ENCODE data around the gene TADA3.

TADA3 gene

DNA sequence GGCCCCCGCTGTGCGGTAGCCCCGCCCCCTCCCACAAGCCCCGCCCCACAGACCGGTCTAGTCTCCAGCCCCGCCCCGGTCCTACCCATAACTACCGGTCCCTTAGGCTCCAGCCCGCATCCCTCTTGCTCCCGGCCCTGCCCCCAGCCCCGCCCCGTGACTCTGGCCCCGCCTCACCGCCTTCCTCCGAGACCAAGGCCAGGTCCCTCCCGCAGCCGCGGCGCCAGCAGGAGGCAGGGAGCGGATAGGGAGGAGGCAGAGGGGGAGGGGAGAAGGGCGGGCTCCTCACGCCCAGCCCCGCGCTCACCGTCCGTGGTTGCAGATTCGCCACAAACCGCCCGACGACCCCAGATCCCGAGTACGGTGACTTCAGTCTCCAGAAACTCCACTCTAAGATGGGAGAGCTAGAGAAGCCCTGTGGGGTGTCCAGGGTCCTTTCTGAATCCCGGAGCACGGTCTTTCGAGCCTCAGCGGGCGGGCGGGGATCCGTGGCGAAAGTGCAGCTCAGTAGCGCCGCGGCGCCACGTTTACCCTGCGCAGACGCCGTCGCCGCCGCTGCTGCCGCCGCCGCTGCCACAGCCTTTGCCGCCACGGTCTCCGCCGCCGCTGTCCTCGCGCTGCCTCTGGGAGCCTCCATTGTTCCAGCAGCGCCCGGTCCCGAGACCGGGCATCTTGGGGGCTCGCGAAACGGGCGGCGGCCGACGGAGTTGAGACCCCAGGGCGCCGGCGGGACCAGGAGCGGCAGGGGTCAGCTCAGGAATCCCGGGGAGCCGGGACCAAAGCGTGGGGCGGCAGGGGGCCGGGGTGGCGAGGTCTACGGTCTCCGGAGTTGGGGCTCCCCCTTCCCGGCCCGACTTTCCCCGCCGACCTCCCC, 60.8 kb downstream of the TADA3 start, which contains the start of gene BRPF1:
BRPF1 (plus strand) TSS at position 530 of the 874 bp plus-strand sequence. CDS start 2,406 bp downstream, outside the sequence.
- H3K36me3 Mint-ChIP-seq (ENCODE audit: low read depth): peaks cover 27% of the 10 kb centered on the region
- H3K4me3 Mint-ChIP-seq: peak within 1 kb of the TSS; percentile 92
- peak; percentile 100 for DNase-seq
- TF ChIP-seq, protein P1, sequence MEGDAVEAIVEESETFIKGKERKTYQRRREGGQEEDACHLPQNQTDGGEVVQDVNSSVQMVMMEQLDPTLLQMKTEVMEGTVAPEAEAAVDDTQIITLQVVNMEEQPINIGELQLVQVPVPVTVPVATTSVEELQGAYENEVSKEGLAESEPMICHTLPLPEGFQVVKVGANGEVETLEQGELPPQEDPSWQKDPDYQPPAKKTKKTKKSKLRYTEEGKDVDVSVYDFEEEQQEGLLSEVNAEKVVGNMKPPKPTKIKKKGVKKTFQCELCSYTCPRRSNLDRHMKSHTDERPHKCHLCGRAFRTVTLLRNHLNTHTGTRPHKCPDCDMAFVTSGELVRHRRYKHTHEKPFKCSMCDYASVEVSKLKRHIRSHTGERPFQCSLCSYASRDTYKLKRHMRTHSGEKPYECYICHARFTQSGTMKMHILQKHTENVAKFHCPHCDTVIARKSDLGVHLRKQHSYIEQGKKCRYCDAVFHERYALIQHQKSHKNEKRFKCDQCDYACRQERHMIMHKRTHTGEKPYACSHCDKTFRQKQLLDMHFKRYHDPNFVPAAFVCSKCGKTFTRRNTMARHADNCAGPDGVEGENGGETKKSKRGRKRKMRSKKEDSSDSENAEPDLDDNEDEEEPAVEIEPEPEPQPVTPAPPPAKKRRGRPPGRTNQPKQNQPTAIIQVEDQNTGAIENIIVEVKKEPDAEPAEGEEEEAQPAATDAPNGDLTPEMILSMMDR (IDR thresholded peaks at IDR 0.05): no peak
- peak within 1 kb of the TSS; percentile 100 for H3K27ac Mint-ChIP-seq
- no peaks in the 10 kb centered on the region for H3K9me3 Mint-ChIP-seq
- peaks cover 13% of the 10 kb centered on the region for H3K27me3 Mint-ChIP-seq (ENCODE audit: low read depth, poor library complexity)
- peaks cover 32% of the 10 kb centered on the region for H3K4me1 Mint-ChIP-seq

DNA sequence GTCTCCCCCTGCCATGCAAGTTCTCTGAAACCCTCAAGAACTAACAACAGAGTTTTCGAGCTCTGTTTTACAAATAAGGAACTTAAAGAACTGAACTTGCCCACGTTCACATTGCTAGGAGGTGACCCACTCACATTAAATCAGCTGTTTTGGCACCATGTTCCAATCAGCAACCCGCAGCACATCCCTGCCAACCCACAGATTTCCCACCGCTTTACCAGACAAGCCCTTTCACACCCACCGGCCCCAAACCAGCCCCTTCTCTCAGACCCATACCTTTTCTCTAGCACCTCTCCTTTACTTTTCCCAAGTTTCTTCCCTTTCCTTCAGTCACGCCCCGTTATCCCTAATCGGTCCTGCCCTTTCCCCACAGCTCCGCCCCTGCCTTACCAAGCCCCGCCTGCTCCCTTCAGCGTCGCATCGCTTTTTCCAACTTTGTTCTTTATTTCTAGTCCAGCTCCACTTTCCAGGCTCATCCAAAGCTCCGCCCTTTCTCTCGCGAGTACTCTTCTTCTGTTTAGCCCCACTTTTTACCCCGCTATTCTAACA, 61.5 kb downstream of the TADA3 start:
- TF ChIP-seq, protein P1 (IDR thresholded peaks at IDR 0.05): no peak
- H3K36me3 Mint-ChIP-seq (ENCODE audit: low read depth): peaks cover 23% of the 10 kb centered on the region
- H3K9me3 Mint-ChIP-seq: no peaks in the 10 kb centered on the region
- DNase-seq: no peak
- peaks cover 14% of the 10 kb centered on the region for H3K27me3 Mint-ChIP-seq (ENCODE audit: low read depth, poor library complexity)
- H3K27ac Mint-ChIP-seq: peak overlapping the region; percentile 93
- H3K4me1 Mint-ChIP-seq: peaks cover 32% of the 10 kb centered on the region
- peak overlapping the region; percentile 92 for H3K4me3 Mint-ChIP-seq
